Stimulated activated CD4-positive, alpha-beta T cell treated with anti-CD3 and anti-CD28 coated beads, TNF-alpha, amount 100 ng/mL, for 24 hours (primary cell): ENCODE data around the gene TRMU.

ENCODE experiments used
- DNase-seq, 3 experiments: peaks; one replicate each; pipeline ENCODE4 v3.0.0-alpha.2; 2020; ENCODE audit warnings: low read depth in 3 of 3

Gene TRMU

DNA sequence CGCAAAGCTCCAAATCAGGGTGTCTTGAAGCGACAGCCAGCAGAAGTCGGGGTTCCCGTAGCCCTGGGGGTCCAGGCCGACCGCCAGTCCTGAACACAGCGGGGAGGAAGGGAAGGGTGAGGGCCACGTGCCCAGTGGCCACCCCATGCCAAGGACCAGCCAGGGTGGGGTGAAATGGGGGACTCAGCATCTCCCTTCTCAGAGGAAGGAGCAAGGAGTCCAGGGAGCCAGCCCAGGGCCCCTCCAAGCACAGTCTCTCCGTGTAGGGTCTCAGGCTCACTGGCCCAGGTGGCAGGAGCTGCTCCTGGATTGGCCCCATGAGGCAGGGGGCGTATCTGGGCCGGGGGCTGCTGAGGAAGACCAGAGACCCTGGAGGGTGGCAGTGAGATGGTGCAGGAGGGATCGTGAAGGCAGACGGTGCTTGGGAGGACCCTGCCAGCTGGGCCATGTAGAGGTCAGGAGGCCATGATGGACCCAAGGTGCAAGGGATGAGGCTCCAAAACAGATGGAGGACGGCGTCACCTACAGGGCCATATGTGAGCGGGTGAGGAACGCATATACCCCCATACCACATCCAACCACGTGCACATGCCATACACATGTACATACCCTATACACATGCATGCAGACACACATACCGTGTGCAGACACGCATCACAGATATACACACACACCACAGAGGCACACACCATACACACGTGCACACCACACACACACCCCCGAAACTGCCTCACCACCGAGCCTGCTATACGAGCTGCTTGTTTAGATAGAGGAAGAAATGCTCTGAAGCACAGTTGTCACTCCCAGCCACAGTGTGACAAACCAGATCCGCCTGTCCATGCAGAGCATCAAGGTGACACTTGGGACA, 34.4 kb downstream of the TRMU start:
- no peak for DNase-seq

DNA sequence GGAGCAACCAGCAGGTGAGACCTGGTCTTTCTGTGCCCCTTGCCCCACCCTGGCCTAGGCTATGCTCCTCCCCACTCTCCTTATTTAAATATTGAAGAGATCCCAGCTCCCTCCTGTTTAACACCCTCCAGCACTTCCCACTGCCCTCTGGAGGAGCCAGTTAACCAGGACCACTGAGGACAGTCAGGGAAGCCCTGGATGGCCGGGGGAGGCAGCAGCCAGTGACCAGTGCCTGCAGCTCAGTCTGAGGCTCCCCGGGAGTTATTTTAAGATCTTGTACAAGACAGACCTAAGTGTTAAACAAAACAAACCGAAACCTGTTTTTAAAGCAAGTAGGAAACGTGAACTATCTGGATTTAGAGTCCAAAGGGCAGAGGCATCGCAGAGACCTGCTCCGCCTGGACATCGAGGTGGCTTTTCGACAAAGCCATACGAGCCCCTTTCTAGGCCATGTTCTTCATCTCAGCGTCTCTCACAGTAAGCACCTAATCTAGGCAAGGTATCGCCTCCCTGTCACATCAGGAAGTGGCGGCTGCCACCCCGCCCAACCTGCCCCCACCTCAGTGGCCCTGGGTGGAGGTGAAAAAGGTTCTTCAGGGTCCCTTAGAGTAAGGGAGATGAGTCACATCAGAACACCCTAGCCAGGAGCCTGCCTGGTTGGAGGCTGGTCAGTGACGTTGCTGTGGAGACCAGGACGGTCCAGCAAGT, 35.2 kb downstream of the TRMU start:
- no peak for DNase-seq

DNA sequence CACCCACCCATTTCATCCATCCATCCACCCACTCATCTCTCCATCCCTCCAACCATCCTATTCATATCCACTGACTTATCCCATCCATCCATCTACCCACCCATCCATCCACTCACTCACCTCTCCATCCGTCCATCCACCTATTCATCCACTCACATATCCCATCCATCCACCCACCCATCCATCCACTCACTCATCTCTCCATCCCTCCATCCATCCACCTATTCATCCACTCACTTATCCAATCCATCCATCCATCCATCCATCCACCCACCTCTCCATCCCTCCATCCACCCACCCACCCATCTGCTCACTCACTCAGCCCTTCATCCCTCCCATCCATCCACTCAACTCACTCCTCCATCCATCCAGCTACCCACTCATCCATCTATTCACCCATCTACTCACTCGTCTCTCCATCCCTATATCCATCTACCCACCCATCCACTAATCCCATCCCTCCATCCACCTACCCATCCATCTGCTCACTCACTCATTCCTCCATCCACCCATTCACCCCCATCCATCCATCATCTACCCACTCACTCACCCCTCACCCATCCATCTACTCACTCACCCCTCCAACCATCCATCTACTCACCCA, 36.2 kb downstream of the TRMU start:
- DNase-seq, result no peak

DNA sequence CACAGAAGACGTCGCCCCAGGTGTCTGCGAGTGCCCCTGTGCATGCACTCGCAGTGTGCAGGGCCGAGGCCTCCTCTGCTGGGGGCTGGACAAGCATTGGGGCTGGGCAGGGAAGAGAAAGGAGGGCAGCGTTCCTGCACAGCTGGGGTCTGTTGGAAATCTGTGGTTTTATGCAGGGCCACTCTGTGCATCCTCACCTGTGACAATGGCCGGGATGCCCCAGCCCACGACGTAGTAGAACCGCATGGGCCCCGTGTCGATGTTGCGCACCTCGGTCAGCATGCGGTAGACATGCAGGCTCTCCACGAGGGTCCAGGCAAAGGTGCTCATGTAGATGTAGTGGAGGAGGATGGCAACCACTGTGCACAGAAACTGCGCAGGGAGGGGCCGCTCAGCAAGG, 37.2 kb downstream of the TRMU start:
- no peak for DNase-seq

DNA sequence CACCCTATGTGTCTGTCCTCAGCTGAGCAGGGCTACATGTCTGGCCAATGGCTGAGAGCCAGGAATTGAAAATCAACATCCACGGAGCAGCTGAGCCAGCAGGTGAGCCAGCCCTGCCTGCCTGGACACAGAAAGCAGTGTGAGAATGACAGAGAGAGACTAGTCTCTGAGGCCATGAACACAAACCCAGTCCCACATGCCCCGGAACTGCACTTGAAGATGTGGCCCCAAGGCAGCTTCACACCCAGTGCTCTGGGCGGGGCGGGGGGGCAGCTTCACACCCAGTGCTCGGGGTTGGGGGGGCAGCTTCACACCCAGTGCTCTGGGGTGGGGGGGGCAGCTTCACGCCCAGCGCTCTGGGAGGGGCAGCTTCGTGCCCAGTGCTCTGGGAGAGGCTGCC, 37.6 kb downstream of the TRMU start:
- DNase-seq, result no peak

DNA sequence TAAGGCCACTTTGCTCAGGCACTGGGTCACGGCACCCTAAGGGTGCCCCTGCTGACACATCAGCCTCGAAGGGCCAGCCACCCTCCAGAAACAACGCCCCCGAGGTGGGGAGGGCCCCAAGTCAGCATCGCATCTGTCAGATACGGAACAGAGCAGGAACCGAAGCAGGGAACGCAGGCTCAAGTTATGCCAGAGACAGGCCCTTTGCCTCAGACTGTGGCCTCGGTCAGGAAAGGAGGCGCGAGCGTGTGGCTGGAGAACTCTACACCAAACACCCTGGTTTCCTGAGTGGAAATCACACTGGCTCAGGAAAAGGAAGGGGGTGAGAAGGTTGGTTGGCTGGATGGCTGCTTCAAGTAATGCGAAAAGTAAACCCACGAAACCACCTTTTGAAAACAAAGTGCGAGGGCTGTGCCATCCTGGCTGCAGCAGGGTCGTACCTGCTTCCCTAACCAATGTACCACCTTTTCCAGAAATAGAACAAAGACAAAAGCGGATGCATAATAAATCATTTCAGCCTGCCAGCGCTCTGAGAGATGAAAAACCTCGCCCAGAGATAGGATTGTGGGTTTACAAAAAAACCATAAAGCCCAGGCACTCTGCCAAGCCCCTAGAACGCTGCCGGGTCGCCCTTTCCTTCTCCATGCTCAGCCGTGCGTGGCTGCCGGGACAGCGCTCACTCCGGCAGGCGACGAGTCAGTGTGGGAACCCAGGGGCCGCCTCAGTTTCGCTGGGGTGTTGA, 38.6 kb downstream of the TRMU start:
- no peak for DNase-seq

DNA sequence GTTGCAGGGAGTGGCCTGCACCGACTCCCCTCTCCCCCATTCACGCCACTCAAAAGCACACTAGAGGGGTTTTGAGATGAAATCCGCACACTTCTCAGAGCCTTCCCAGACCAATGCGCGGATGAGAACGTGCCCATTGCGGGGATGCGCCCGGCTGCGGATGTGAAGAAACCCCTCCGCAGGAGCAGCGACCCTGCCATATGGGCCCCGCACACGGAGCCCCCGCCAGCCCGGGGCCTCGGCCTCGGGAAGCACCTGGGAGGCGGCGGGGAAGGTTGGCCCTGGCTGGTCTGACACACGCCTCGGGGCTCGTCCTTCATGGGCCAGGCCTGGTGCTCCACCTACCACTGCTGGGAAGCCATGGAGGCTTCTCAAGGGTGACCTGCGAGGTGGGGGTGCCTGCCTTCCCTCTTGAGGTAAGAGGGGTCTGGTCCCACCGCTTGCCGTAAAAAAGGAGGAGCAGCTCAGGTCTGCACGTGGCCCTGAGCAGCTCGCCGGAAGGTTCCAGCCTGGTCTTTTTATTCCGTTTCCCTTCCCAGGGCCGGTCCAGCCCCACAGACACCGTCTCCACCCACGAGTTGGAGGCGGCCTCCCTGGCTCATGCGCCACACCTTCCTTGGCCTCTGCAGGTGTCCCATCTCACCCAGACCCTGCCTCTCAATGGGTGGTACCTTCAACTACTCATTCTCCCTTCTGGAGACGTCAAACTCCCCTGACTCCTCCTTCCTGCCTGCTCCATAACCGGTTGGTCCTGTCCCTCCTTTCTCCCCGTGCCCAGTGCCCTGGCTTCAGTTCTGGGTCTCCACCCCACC, 39.4 kb downstream of the TRMU start:
- no peak for DNase-seq

DNA sequence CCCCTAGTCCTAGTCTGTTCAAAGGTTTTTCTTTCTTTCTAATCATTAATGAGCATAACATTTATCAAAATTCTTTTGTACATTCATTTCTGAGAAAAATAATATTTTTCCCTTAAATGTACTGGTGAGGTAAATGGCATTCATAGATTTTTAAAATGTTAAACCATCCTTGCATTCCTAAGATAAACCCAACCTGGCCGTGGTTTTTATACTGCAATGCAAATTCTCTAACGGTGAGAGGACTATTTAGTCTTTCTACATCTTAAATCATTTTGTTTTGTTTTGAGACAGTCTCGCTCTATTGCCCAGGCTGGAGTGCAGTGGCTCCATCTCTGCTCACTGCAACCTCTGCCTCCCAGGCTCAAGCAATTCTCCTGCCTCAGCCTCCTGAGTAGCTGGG, 40.6 kb downstream of the TRMU start:
- no peak for DNase-seq

DNA sequence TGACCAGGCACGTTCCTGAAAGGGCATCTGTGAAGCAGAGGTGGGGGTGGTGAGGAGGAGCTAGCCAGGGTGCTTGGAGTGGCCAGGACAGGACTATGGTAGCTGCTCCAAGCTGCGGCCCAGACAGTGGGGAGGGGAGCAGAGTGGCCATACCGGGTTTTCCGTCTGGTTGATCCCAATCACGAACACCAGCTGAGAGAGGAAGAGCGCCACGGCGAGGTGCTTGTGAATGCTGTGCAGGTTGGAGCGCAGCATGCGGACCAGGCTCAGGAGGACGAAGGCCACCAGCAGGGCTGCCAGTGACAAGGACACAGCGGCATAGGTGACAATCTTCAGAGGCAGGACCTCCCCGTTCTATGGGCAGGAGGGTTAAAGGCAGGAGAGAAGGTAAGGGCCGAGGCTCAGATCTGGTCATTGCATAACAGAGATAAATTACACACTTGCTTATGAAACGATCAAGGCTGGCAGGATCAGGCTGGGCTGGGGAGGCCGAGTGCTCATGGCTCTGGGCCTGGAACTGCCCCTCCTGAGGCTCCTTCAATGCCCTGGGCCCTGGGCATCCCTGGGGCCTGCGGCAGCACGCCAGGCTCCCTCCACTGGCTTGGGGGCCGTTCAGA, 41.5 kb downstream of the TRMU start:
- DNase-seq, result no peak

DNA sequence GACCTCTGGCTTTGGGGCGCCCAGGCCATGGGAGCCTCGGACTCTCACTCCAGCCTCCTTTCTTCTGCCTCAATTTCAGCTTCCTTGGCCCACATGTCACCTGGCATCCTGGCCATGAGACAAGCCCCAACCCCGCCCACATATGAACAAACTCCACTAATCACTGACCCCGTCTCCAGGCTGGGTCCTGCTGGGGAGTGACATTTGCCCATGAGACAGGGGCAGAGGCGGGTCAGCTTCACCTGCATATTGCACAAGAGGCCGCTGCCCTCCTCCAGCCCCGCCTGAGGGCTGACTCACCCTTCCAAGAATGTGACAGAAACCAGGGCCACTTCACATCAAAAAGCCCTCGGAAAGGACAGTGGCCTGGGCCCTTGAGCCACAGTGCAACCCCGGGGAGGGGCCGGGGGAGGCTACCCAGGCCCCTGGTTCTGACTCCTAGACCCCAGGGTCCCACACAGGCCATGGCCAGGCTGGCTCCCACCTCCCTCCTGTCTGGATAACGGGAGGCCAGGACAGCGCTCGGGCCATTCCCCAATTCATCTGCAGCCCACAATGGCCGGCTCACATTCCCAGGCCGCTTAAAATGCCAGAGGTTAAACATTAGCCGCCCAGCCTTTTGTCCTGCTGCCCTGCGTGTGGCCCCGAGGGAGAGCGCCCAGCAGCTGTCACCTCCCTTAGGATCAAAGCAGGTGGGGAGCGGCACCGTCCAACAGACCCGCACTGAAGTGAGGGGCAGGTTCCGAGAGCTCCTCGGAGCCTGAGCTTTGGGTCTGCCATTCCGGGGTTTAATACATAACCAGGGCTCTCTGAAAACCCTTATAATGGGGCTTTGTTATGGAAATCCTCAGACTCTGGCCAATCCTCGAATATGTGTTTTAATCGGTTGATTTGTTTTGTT, 42.3 kb downstream of the TRMU start:
- DNase-seq, result no peak

DNA sequence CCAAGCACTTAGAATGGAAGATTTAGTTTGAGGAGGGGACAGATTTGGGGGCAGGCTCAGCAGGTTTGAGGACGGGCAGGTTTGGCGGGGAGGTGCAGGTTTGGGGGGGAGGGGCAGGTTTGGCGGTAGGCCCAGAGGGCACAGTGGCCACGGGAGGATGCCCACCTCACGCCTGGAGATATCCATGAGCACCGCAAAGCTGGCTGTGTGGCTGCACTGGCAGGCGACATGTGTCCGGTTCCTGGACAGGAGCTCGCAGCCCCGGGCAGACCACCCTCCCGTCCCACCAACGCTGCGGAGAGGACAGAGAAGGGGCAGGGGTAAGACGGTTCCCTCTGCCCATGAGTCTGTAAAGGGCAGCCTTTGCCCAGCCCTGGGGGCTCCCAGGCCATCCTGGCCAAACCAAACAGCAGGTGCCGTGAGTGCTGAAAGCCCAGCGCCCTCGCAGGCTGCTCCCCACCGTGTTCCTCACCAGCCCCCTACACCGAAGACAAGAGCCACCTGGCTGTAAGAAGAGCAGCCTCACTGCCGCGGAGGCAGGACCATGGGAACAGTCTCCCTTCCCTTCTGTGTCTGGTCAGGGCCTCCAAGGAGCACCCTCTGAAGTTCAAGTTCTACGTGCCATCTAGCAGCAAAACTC, 43.0 kb downstream of the TRMU start:
- DNase-seq, result no peak

DNA sequence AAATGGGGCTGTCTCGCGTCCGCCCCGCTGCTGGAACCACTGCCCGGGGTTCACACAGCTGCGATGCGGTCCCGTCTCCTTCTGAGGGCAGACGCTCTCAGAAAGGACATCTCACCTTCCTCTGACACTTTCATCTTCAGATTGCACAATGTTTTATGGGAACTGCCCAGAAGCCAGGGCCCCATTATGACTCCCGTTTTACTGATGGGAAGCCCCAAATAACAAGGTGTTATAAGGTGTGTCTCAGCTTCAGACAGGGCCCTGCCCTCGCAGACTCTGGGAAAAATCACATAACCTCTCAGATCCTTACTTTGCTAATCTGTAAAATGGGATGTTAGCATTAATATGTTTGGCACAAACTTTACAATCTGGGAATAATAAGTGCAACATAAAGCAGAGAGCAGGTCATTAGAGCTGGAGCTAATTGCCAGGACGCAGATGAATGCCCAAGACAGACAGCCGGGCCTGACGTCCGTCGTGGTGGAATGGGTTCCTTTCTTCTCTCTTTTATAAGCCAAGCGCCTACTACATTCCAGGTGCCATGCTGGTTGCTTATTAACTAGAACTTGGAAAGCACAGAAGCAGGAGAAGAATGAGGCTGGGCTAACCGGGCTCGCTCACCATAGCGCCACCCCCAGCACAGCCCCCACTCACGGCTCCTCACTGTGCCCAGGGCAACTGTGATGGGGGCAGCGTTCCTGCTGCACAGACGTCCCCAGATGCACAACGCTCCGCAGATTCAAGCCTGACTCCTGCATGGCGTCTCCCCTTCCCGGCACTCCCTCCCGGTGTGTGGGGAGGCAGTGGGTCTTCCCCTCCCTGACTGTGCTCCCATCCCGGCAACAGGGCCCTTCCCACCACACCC, 43.8 kb downstream of the TRMU start:
- no peak for DNase-seq

DNA sequence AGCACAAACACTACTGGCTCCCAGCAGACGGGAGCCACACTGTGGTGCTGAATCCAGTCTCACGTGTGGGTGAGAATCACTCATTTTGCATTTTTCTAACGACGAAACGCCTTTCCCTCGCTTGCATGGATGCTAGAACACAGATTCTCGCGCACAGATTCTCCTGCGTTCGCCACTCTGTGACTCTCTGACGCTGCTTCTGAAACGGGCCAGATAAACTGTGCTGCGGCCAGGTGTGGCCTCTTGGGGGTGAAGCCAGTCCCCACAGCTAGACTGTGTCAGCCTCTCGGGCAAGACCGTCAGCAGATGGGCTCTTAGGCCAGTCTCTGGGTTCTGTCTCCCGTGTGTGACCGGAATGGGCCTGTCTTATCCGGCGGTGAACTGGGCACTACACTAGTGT, 44.6 kb downstream of the TRMU start:
- DNase-seq, result no peak

DNA sequence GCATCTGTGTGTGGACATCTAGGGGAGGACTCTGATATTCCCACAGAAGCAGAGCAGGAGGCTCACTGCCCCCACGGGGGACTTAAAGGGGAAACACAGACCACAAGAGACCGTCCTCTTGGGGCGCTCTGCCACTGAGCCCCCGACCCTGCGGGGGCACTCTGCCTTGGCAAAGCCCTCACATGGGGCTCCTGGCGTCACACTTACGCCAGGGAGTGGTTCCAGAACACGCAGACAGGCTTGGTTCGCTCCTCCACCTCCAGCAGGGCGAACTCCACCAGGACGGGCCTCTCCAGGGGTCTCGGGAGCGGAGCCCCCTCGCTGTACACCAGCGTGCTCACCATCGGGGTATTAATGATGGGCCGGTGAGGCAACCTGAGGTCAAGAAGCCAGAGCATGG, 45.1 kb downstream of the TRMU start:
- DNase-seq, result no peak

DNA sequence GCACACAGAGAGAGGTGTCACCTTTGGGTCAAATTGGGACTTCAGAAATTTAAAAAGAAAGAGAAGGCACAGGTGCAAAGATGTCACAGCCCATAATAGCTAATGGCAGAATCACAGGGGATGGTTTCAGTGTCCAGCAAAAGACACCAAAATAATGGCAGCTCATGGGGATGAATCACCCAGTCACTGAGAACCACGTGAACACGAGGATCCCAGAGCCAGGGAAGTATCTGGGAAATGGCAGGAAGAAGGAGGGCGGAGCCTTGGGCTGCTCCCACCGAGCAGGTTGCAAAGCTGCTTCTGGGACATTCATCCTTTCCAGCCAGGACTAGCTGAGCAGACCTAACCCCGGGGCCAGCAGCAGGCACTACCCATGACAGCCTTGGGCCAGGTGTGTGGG, 45.6 kb downstream of the TRMU start:
- DNase-seq, result no peak

DNA sequence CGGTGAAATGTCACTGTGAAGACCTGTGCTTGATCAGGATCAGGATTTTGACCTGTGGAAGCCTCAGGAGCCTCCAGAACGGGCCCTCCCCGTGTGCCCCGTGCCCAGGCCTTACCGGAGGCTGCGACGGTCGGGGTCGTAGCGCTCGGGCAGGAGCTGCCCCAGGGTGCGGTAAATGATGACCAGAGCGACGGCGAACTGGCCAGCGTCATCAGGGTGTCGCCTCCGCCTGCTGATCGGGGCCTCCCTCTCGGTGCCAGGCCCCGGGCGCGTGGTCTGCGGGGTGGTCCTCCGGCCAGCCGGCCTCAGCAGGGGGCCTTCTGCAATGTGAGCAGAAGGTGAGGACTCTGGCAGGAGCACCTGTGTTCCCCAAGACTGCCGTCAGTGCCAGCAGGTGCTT, 46.2 kb downstream of the TRMU start:
- no peak for DNase-seq

DNA sequence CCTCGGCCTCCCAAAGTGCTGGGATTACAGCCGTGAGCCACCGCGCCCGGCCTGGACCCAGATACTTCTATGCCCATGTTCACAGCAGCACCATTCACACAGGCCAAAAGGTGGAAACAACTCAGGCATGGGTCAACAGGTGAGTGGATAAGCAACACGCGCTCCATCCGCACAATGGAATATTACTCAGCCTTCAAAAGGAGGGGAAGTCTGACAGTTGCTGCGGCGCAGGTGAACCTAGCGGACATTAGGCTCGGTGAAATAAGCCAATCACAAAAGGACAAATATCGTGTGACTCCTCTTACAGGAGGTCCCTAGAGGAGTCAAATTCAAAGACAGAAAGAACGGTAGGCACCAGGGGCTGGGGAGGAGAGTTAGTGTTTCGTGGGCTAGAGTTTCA, 47.0 kb downstream of the TRMU start:
- no peak for DNase-seq

DNA sequence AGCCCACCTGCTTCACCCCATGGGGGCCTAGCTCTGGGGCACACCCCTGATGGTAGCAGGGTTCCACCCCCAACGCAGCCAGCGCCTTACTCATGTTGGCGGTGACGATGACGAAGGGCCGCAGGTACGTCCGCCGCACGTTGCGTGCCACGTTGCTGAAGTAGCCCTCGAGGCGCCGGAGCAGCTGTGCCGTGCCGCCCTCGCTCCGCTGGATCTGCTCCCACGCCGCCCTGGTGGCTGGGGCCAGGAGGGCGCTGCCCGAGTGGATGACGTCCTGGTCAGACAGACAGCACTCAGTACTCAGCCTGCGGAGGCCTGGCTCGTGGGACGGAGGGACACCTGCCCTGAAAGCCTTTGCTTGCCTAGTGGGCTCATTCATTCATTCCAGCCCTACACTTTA, 50.8 kb downstream of the TRMU start:
- no peak for DNase-seq
